ENCODE data around the gene GLO1.

- TF ChIP-seq, protein P1, sequence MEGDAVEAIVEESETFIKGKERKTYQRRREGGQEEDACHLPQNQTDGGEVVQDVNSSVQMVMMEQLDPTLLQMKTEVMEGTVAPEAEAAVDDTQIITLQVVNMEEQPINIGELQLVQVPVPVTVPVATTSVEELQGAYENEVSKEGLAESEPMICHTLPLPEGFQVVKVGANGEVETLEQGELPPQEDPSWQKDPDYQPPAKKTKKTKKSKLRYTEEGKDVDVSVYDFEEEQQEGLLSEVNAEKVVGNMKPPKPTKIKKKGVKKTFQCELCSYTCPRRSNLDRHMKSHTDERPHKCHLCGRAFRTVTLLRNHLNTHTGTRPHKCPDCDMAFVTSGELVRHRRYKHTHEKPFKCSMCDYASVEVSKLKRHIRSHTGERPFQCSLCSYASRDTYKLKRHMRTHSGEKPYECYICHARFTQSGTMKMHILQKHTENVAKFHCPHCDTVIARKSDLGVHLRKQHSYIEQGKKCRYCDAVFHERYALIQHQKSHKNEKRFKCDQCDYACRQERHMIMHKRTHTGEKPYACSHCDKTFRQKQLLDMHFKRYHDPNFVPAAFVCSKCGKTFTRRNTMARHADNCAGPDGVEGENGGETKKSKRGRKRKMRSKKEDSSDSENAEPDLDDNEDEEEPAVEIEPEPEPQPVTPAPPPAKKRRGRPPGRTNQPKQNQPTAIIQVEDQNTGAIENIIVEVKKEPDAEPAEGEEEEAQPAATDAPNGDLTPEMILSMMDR (IDR thresholded peaks at IDR 0.05; ENCODE audit: extremely low read depth in 1 of 2, insufficient read depth in 1 of 2, low read depth in 1 of 2, low read length in 2 of 2): no peak
- TF ChIP-seq JUN (IDR thresholded peaks at IDR 0.05; ENCODE audit: borderline replicate concordance, insufficient read depth, insufficient read length, low read depth) (no peak), POLR2AphosphoS5 (IDR thresholded peaks at IDR 0.05; ENCODE audit: insufficient read depth, low read depth, low read length) (no peak), POLR2A (IDR thresholded peaks at IDR 0.05; ENCODE audit: low read depth, low read length) (no peak)
- TF ChIP-seq, protein P2, sequence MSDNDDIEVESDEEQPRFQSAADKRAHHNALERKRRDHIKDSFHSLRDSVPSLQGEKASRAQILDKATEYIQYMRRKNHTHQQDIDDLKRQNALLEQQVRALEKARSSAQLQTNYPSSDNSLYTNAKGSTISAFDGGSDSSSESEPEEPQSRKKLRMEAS (IDR thresholded peaks at IDR 0.05; ENCODE audit: insufficient read depth, insufficient read length): no peak
Observed at GRCh38 chr6:38646166-38646878, 56.6 kb downstream of the GLO1 start.
